ENCODE measurements around the gene ACVR1. TPM values are rescaled to one million over a fixed set of nuclear protein-coding genes. Genes with fewer than 3 reads are reported as not detected.
A peak's percentile ranks its signal among the peaks of the same experiment; 100 is the strongest.

Gene ACVR1
- total and polyA plus RNA-seq, 9 donors = 16.1 to 36.9 (median 30.4) TPM

GRCh38 chr2:157780211-157780610 is 95.9 kb downstream of the ACVR1 start:
- Histone ChIP-seq H3K9me3 (replicated peaks; ENCODE audit: control insufficient read depth, low read depth, low read length) (no peaks in the 10 kb centered on the region), H3K36me3 (ENCODE audit: control insufficient read depth, insufficient read depth, low read length) (peaks cover 19% of the 10 kb centered on the region), H3K4me3 (ENCODE audit: low read length) (no peak overlapping the region), H3K27ac (ENCODE audit: low read length) (no peak overlapping the region), H3K27me3 (ENCODE audit: control insufficient read depth, insufficient read depth, low read length) (no peaks in the 10 kb centered on the region), H3K4me1 (ENCODE audit: control insufficient read depth, insufficient read depth, low read length) (peaks cover 16% of the 10 kb centered on the region)
- 85% methylated on average over 6 of the region's 9 CpGs for WGBS (ENCODE audit: insufficient coverage)
- no peak for DNase-seq

GRCh38 chr2:157779794-157780193 is 96.3 kb downstream of the ACVR1 start:
- no peak overlapping the region for H3K27ac ChIP-seq (ENCODE audit: low read length)
- H3K36me3 ChIP-seq (ENCODE audit: control insufficient read depth, insufficient read depth, low read length) = peaks cover 19% of the 10 kb centered on the region
- no peak for DNase-seq
- H3K9me3 ChIP-seq (replicated peaks; ENCODE audit: control insufficient read depth, low read depth, low read length) = no peaks in the 10 kb centered on the region
- H3K4me3 ChIP-seq (ENCODE audit: low read length) = no peak overlapping the region
- no CpG with 5 or more reads among the region's 2 CpGs for WGBS (ENCODE audit: insufficient coverage)
- peaks cover 14% of the 10 kb centered on the region for H3K4me1 ChIP-seq (ENCODE audit: control insufficient read depth, insufficient read depth, low read length)
- H3K27me3 ChIP-seq (ENCODE audit: control insufficient read depth, insufficient read depth, low read length) = no peaks in the 10 kb centered on the region

GRCh38 chr2:157777427-157777826 is 98.7 kb downstream of the ACVR1 start:
- H3K27ac ChIP-seq (ENCODE audit: low read length) = no peak overlapping the region
- H3K4me1 ChIP-seq (ENCODE audit: control insufficient read depth, insufficient read depth, low read length) = peaks cover 13% of the 10 kb centered on the region
- no CpG with 5 or more reads among the region's 4 CpGs for WGBS (ENCODE audit: insufficient coverage)
- peaks cover 26% of the 10 kb centered on the region for H3K36me3 ChIP-seq (ENCODE audit: control insufficient read depth, insufficient read depth, low read length)
- no peaks in the 10 kb centered on the region for H3K27me3 ChIP-seq (ENCODE audit: control insufficient read depth, insufficient read depth, low read length)
- H3K4me3 ChIP-seq (ENCODE audit: low read length) = no peak overlapping the region
- peak; percentile 66 for DNase-seq
- no peaks in the 10 kb centered on the region for H3K9me3 ChIP-seq (replicated peaks; ENCODE audit: control insufficient read depth, low read depth, low read length)

GRCh38 chr2:157771234-157771633 is 104.9 kb downstream of the ACVR1 start:
- Histone ChIP-seq H3K4me3 (ENCODE audit: low read length) (no peak overlapping the region), H3K9me3 (replicated peaks; ENCODE audit: control insufficient read depth, low read depth, low read length) (no peaks in the 10 kb centered on the region), H3K4me1 (ENCODE audit: control insufficient read depth, insufficient read depth, low read length) (no peaks in the 10 kb centered on the region), H3K27ac (ENCODE audit: low read length) (no peak overlapping the region), H3K36me3 (ENCODE audit: control insufficient read depth, insufficient read depth, low read length) (peaks cover 31% of the 10 kb centered on the region), H3K27me3 (ENCODE audit: control insufficient read depth, insufficient read depth, low read length) (no peaks in the 10 kb centered on the region)
- WGBS (ENCODE audit: insufficient coverage) = no CpG with 5 or more reads among the region's 1 CpG
- no peak for DNase-seq

GRCh38 chr2:157769856-157770255 is 106.3 kb downstream of the ACVR1 start:
- Histone ChIP-seq H3K27me3 (ENCODE audit: control insufficient read depth, insufficient read depth, low read length) (no peaks in the 10 kb centered on the region), H3K4me1 (ENCODE audit: control insufficient read depth, insufficient read depth, low read length) (no peaks in the 10 kb centered on the region), H3K9me3 (replicated peaks; ENCODE audit: control insufficient read depth, low read depth, low read length) (peaks cover 3% of the 10 kb centered on the region), H3K4me3 (ENCODE audit: low read length) (no peak overlapping the region), H3K27ac (ENCODE audit: low read length) (no peak overlapping the region), H3K36me3 (ENCODE audit: control insufficient read depth, insufficient read depth, low read length) (peaks cover 35% of the 10 kb centered on the region)
- DNase-seq = no peak
- WGBS (ENCODE audit: insufficient coverage) = no CpG with 5 or more reads among the region's 2 CpGs

- peaks cover 39% of the 10 kb centered on the region for H3K36me3 ChIP-seq (ENCODE audit: control insufficient read depth, insufficient read depth, low read length)
- DNase-seq = no peak
- H3K9me3 ChIP-seq (replicated peaks; ENCODE audit: control insufficient read depth, low read depth, low read length) = peaks cover 3% of the 10 kb centered on the region
- H3K4me3 ChIP-seq (ENCODE audit: low read length) = no peak overlapping the region
- WGBS (ENCODE audit: insufficient coverage) = 94% methylated on average over 10 of the region's 14 CpGs
- no peak overlapping the region for H3K27ac ChIP-seq (ENCODE audit: low read length)
- H3K4me1 ChIP-seq (ENCODE audit: control insufficient read depth, insufficient read depth, low read length) = no peaks in the 10 kb centered on the region
- no peaks in the 10 kb centered on the region for H3K27me3 ChIP-seq (ENCODE audit: control insufficient read depth, insufficient read depth, low read length)
Observed at GRCh38 chr2:157764386-157764785, 111.7 kb downstream of the ACVR1 start.

GRCh38 chr2:157761520-157761919 is 114.6 kb downstream of the ACVR1 start:
- no peak overlapping the region for H3K27ac ChIP-seq (ENCODE audit: low read length)
- no peaks in the 10 kb centered on the region for H3K4me1 ChIP-seq (ENCODE audit: control insufficient read depth, insufficient read depth, low read length)
- H3K9me3 ChIP-seq (replicated peaks; ENCODE audit: control insufficient read depth, low read depth, low read length) = peaks cover 13% of the 10 kb centered on the region
- DNase-seq = no peak
- H3K36me3 ChIP-seq (ENCODE audit: control insufficient read depth, insufficient read depth, low read length) = peaks cover 30% of the 10 kb centered on the region
- no peaks in the 10 kb centered on the region for H3K27me3 ChIP-seq (ENCODE audit: control insufficient read depth, insufficient read depth, low read length)
- H3K4me3 ChIP-seq (ENCODE audit: low read length) = no peak overlapping the region

GRCh38 chr2:157760949-157761348 is 115.2 kb downstream of the ACVR1 start:
- Histone ChIP-seq H3K4me1 (ENCODE audit: control insufficient read depth, insufficient read depth, low read length) (no peaks in the 10 kb centered on the region), H3K27ac (ENCODE audit: low read length) (no peak overlapping the region), H3K36me3 (ENCODE audit: control insufficient read depth, insufficient read depth, low read length) (peaks cover 31% of the 10 kb centered on the region), H3K4me3 (ENCODE audit: low read length) (no peak overlapping the region), H3K27me3 (ENCODE audit: control insufficient read depth, insufficient read depth, low read length) (no peaks in the 10 kb centered on the region), H3K9me3 (replicated peaks; ENCODE audit: control insufficient read depth, low read depth, low read length) (peaks cover 17% of the 10 kb centered on the region)
- WGBS (ENCODE audit: insufficient coverage) = 86% methylated on average over 1 of the region's 5 CpGs
- no peak for DNase-seq

- DNase-seq = no peak
- peaks cover 23% of the 10 kb centered on the region for H3K9me3 ChIP-seq (replicated peaks; ENCODE audit: control insufficient read depth, low read depth, low read length)
- H3K4me1 ChIP-seq (ENCODE audit: control insufficient read depth, insufficient read depth, low read length) = no peaks in the 10 kb centered on the region
- H3K27ac ChIP-seq (ENCODE audit: low read length) = no peak overlapping the region
- H3K4me3 ChIP-seq (ENCODE audit: low read length) = no peak overlapping the region
- H3K27me3 ChIP-seq (ENCODE audit: control insufficient read depth, insufficient read depth, low read length) = no peaks in the 10 kb centered on the region
- peaks cover 26% of the 10 kb centered on the region for H3K36me3 ChIP-seq (ENCODE audit: control insufficient read depth, insufficient read depth, low read length)
Observed at GRCh38 chr2:157759855-157760254, 116.3 kb downstream of the ACVR1 start.

GRCh38 chr2:157758586-157758985 is 117.5 kb downstream of the ACVR1 start:
- Histone ChIP-seq H3K27ac (ENCODE audit: low read length) (no peak overlapping the region), H3K36me3 (ENCODE audit: control insufficient read depth, insufficient read depth, low read length) (peaks cover 24% of the 10 kb centered on the region), H3K27me3 (ENCODE audit: control insufficient read depth, insufficient read depth, low read length) (no peaks in the 10 kb centered on the region), H3K4me1 (ENCODE audit: control insufficient read depth, insufficient read depth, low read length) (no peaks in the 10 kb centered on the region), H3K9me3 (replicated peaks; ENCODE audit: control insufficient read depth, low read depth, low read length) (peaks cover 23% of the 10 kb centered on the region), H3K4me3 (ENCODE audit: low read length) (no peak overlapping the region)
- no CpG with 5 or more reads among the region's 2 CpGs for WGBS (ENCODE audit: insufficient coverage)
- no peak for DNase-seq

GRCh38 chr2:157757500-157757899 is 118.6 kb downstream of the ACVR1 start:
- H3K36me3 ChIP-seq (ENCODE audit: control insufficient read depth, insufficient read depth, low read length) = peaks cover 19% of the 10 kb centered on the region
- peaks cover 23% of the 10 kb centered on the region for H3K9me3 ChIP-seq (replicated peaks; ENCODE audit: control insufficient read depth, low read depth, low read length)
- WGBS (ENCODE audit: insufficient coverage) = no CpG with 5 or more reads among the region's 1 CpG
- DNase-seq = no peak
- H3K27me3 ChIP-seq (ENCODE audit: control insufficient read depth, insufficient read depth, low read length) = no peaks in the 10 kb centered on the region
- H3K27ac ChIP-seq (ENCODE audit: low read length) = no peak overlapping the region
- H3K4me1 ChIP-seq (ENCODE audit: control insufficient read depth, insufficient read depth, low read length) = no peaks in the 10 kb centered on the region
- no peak overlapping the region for H3K4me3 ChIP-seq (ENCODE audit: low read length)
